SK-N-SH (cell line): Measurements from ENCODE around the gene FAAP20. TPM values are rescaled to one million over a fixed set of nuclear protein-coding genes. Genes with fewer than 3 reads are reported as not detected.

Source experiments
- CTCF ChIA-PET: fragments of 300-600, 350-600 bp; formaldehyde crosslinking; extraction: SDS; loops from one replicate; lab custom pipeline; 2021; lab: Yijun Ruan, JAX
- POLR2A ChIA-PET: fragments of 350-600 bp; sonication (Branson Sonifier 250); formaldehyde crosslinking; extraction: SDS; loops from one replicate; lab custom pipeline; 2020; ENCODE audit warnings: antibody characterized with exemption, inconsistent platforms; lab: Yijun Ruan, JAX
- DNase-seq: peaks from one replicate; pipeline ENCODE4 v3.0.0; 2012
- H2AFZ ChIP-seq: fragments of 200-600 bp; sonication (generic); 2 replicates; pipeline ENCODE4 v1.8.1; 2016; ENCODE audit warnings: antibody characterized with exemption, mild to moderate bottlenecking, low read depth
- H3F3A ChIP-seq: fragments of 200-600 bp; sonication (generic); replicated peaks from 2 replicates; pipeline ENCODE3; 2016; ENCODE audit warnings: antibody characterized with exemption, mild to moderate bottlenecking; ENCODE audit not compliant: insufficient read depth
- H3K27ac ChIP-seq, 2 experiments: fragments of 200-500 bp in 1 of 2; fragments of 200-600 bp in 1 of 2; sonication (Bioruptor generic) in 1 of 2; sonication (generic), shearing (Covaris generic) in 1 of 2; 2 replicates each; pipeline versions ENCODE4 v1.5.1 to v1.6.1; 2014 to 2016; ENCODE audit warnings: low read depth in 2 of 2, inconsistent platforms in 1 of 2, low read length in 1 of 2, mild to moderate bottlenecking in 1 of 2, mixed read lengths in 1 of 2
- H3K27me3 ChIP-seq: fragments of 200-600 bp; sonication (generic), shearing (Covaris generic); 2 replicates; pipeline ENCODE4 v1.6.1; 2016; ENCODE audit warnings: mixed run types; ENCODE audit not compliant: insufficient read depth
- H3K36me3 ChIP-seq, 2 experiments: fragments of 200-500 bp in 1 of 2; fragments of 200-600 bp in 1 of 2; sonication (Bioruptor generic) in 1 of 2; sonication (generic) in 1 of 2; replicated peaks in 1 of 2; 2 replicates each; pipeline versions ENCODE3 to v1.5.1; 2014 to 2016; ENCODE audit warnings: low read length in 1 of 2, mild to moderate bottlenecking in 1 of 2; ENCODE audit not compliant: insufficient read depth in 2 of 2, control insufficient read depth in 1 of 2
- H3K4me1 ChIP-seq, 2 experiments: fragments of 200-500 bp in 1 of 2; fragments of 200-600 bp in 1 of 2; sonication (Bioruptor generic) in 1 of 2; sonication (generic), shearing (Covaris generic) in 1 of 2; 2 replicates each; pipeline versions ENCODE4 v1.5.1 to v1.6.1; 2014 to 2016; ENCODE audit warnings: low read depth in 1 of 2, low read length in 1 of 2, mixed run types in 1 of 2; ENCODE audit not compliant: insufficient read depth in 2 of 2, control insufficient read depth in 1 of 2
- H3K4me2 ChIP-seq: fragments of 200-600 bp; sonication (generic), shearing (Covaris generic); 2 replicates; pipeline ENCODE4 v1.6.1; 2017; ENCODE audit warnings: mixed run types
- H3K4me3 ChIP-seq, 2 experiments: fragments of 200-500 bp in 1 of 2; fragments of 200-600 bp in 1 of 2; sonication (Bioruptor generic) in 1 of 2; sonication (generic), shearing (Covaris generic) in 1 of 2; 2 replicates each; pipeline versions ENCODE4 v1.5.1 to v1.8.1; 2014 to 2016; ENCODE audit warnings: low read depth in 2 of 2, inconsistent platforms in 1 of 2, low read length in 1 of 2, mild to moderate bottlenecking in 1 of 2, mixed read lengths in 1 of 2, moderate library complexity in 1 of 2
- H3K79me2 ChIP-seq: fragments of 200-600 bp; sonication (generic); 2 replicates; pipeline ENCODE4 v1.8.1; 2017; ENCODE audit warnings: mild to moderate bottlenecking; ENCODE audit not compliant: insufficient read depth
- H3K9ac ChIP-seq: fragments of 200-600 bp; sonication (generic); 2 replicates; pipeline ENCODE4 v1.6.1; 2017; ENCODE audit warnings: mixed run types
- H3K9me2 ChIP-seq: fragments of 200-600 bp; sonication (generic); 2 replicates; pipeline ENCODE4 v1.6.1; 2017; ENCODE audit warnings: mixed run types
- H3K9me3 ChIP-seq: fragments of 200-600 bp; sonication (generic); 2 replicates; pipeline ENCODE4 v1.6.1; 2017; ENCODE audit warnings: mixed run types, mild to moderate bottlenecking, moderate library complexity
- H4K20me1 ChIP-seq: fragments of 200-600 bp; sonication (generic); 2 replicates; pipeline ENCODE4 v1.6.1; 2017; ENCODE audit warnings: mild to moderate bottlenecking, mixed run types; ENCODE audit not compliant: insufficient read depth
- ELF1 ChIP-seq: IDR thresholded peaks from 2 replicates; pipeline ENCODE4 v1.4.0; 2012
- FOSL2 ChIP-seq: IDR thresholded peaks from 2 replicates; pipeline ENCODE4 v1.4.0; 2012; ENCODE audit warnings: low read depth, mild to moderate bottlenecking, moderate library complexity, borderline replicate concordance
- RXRA ChIP-seq: IDR thresholded peaks from 2 replicates; pipeline ENCODE4 v1.4.0; 2012; ENCODE audit warnings: low read depth, mild to moderate bottlenecking, borderline replicate concordance
- TEAD4 ChIP-seq: IDR thresholded peaks from 2 replicates; pipeline ENCODE4 v1.4.0; 2012; ENCODE audit warnings: mild to moderate bottlenecking, borderline replicate concordance; ENCODE audit not compliant: insufficient read depth
- WGBS: methylation state at CpG from one replicate; pipeline ENCODE4 v1.1.6; 2017; ENCODE audit warnings: low lambda C conversion rate; 5-methylcytosine and 5-hydroxymethylcytosine counted together
- polyA plus RNA-seq, 3 experiments: library from polyadenylated mRNA; depleted of rRNA; stranded (reverse); fragments of >200 nt; gene quantifications; 2 replicates each; pipeline ENCODE4 v1.2.3, GENCODE V29; 2012
- TF ChIP-seq, protein P1 (sequence below): IDR thresholded peaks from 2 replicates; pipeline ENCODE4 v1.6.1; 2012; ENCODE audit warnings: mild to moderate bottlenecking, low read depth, low read length, moderate library complexity
- TF ChIP-seq, protein P2 (sequence below): IDR thresholded peaks from 2 replicates; pipeline ENCODE4 v1.4.0; 2012; ENCODE audit warnings: low read depth, borderline replicate concordance
- TF ChIP-seq, protein P3 (sequence below): fragments of 150-350 bp; IDR thresholded peaks from 2 replicates; pipeline ENCODE4 v1.6.1; 2017; ENCODE audit warnings: antibody characterized with exemption, low read length, low read depth, borderline replicate concordance

FAAP20 gene
- polyA plus RNA-seq, 1 of the 3 experiments (the other 2 are of a cell fraction), result 58.3 TPM

DNA sequence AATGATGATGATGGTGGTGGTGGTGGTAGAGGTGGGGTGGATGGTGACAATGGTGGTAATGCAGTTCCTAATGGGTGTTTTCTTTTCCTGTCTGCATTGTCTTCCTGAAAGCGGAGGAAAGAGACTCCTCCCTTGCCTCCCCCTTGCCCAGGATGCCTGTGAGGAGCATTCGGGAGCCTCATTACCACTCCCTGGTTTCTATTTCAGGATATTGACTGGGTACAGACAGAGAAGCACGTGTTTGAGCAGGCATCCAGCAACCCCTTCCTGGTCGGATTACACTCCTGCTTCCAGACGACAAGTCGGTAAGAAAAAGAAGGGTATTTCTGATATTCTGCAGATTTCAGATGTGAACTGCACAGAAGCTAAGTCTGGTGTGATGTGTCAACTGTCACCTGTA, 38.8 kb downstream of the FAAP20 start (continued):
- TF ChIP-seq, protein P1, sequence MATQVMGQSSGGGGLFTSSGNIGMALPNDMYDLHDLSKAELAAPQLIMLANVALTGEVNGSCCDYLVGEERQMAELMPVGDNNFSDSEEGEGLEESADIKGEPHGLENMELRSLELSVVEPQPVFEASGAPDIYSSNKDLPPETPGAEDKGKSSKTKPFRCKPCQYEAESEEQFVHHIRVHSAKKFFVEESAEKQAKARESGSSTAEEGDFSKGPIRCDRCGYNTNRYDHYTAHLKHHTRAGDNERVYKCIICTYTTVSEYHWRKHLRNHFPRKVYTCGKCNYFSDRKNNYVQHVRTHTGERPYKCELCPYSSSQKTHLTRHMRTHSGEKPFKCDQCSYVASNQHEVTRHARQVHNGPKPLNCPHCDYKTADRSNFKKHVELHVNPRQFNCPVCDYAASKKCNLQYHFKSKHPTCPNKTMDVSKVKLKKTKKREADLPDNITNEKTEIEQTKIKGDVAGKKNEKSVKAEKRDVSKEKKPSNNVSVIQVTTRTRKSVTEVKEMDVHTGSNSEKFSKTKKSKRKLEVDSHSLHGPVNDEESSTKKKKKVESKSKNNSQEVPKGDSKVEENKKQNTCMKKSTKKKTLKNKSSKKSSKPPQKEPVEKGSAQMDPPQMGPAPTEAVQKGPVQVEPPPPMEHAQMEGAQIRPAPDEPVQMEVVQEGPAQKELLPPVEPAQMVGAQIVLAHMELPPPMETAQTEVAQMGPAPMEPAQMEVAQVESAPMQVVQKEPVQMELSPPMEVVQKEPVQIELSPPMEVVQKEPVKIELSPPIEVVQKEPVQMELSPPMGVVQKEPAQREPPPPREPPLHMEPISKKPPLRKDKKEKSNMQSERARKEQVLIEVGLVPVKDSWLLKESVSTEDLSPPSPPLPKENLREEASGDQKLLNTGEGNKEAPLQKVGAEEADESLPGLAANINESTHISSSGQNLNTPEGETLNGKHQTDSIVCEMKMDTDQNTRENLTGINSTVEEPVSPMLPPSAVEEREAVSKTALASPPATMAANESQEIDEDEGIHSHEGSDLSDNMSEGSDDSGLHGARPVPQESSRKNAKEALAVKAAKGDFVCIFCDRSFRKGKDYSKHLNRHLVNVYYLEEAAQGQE, result no peak
- TF ChIP-seq TEAD4 (no peak), FOSL2 (no peak)

- no peaks in the 10 kb centered on the region for H3K27me3 ChIP-seq
- H3K4me1 ChIP-seq, result no peaks in the 10 kb centered on the region
- no peak for DNase-seq
- H3K4me2 ChIP-seq, result no peak overlapping the region
- H3F3A ChIP-seq, result no peaks in the 10 kb centered on the region
- no peak overlapping the region for H3K27ac ChIP-seq
- H3K9ac ChIP-seq, result no peak overlapping the region
- CTCF ChIA-PET, result no interaction called here
- 94% methylated on average over 10 of the region's 10 CpGs for WGBS
- no peak overlapping the region for H2AFZ ChIP-seq
- H3K79me2 ChIP-seq, result no peaks in the 10 kb centered on the region
- no peaks in the 10 kb centered on the region for H3K9me2 ChIP-seq
- POLR2A ChIA-PET, result no interaction called here
- H4K20me1 ChIP-seq, result no peaks in the 10 kb centered on the region
- TF ChIP-seq RXRA, result no peak
- TF ChIP-seq, protein P2, sequence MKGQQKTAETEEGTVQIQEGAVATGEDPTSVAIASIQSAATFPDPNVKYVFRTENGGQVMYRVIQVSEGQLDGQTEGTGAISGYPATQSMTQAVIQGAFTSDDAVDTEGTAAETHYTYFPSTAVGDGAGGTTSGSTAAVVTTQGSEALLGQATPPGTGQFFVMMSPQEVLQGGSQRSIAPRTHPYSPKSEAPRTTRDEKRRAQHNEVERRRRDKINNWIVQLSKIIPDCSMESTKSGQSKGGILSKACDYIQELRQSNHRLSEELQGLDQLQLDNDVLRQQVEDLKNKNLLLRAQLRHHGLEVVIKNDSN, result no peak
- TF ChIP-seq, protein P3, sequence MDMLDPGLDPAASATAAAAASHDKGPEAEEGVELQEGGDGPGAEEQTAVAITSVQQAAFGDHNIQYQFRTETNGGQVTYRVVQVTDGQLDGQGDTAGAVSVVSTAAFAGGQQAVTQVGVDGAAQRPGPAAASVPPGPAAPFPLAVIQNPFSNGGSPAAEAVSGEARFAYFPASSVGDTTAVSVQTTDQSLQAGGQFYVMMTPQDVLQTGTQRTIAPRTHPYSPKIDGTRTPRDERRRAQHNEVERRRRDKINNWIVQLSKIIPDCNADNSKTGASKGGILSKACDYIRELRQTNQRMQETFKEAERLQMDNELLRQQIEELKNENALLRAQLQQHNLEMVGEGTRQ, result no peak
- TF ChIP-seq, all 33 proteins: peak for 0
- Histone ChIP-seq H3K4me3 (no peak overlapping the region), H3K9me3 (no peaks in the 10 kb centered on the region), H3K36me3 (peaks cover 0 to 4% of the 10 kb centered on the region in 2 experiments)
Measured at GRCh38 chr1:2155147-2155598, 39.4 kb downstream of the FAAP20 start.

DNA sequence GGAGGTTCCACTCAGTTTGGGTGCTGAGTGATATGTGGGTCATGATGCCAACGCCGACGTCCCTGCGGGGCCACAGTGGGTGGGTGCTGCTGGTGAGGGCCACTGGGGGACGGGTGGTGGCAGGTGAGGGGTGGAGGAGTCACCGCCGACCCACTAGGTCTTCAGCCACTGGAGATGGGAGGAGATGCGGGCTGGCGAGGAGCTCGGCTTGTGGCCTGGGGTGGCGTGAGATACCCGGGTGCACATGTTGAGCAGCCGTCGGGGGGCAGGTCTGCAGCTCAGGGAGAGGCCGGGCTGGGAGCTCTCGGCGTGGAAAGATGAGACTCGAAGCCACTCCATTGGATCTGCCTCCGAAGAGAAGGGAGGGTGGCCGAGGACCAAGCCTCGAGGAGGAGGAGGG, 40.5 kb downstream of the FAAP20 start:
- Histone ChIP-seq H3F3A (no peaks in the 10 kb centered on the region), H3K27me3 (no peaks in the 10 kb centered on the region), H3K4me1 (no peaks in the 10 kb centered on the region), H3K9ac (no peak overlapping the region), H3K4me2 (no peak overlapping the region), H2AFZ (no peak overlapping the region)
- TF ChIP-seq ELF1, result no peak
- TF ChIP-seq, all 33 proteins: peak for 0
- Histone ChIP-seq H3K9me2 (no peaks in the 10 kb centered on the region), H3K27ac (no peak overlapping the region), H3K79me2 (no peaks in the 10 kb centered on the region), H3K9me3 (no peaks in the 10 kb centered on the region), H3K36me3 (peaks cover 0 to under 1% of the 10 kb centered on the region in 2 experiments), H4K20me1 (no peaks in the 10 kb centered on the region), H3K4me3 (no peak overlapping the region)
- POLR2A ChIA-PET, result no interaction called here
- CTCF ChIA-PET, result interaction anchor here (1.3 to 2.4 kb wide), 2 partner anchors 20 to 21 kb away, joined by 3 to 9 read pairs; no protein-coding TSS in a partner anchor
- 91% methylated on average over 16 of the region's 21 CpGs for WGBS
- no peak for DNase-seq
